A549 (cell line): ENCODE results near the gene GLRA1. TPM values are rescaled to one million over a fixed set of nuclear protein-coding genes. Genes with fewer than 3 reads are reported as not detected.
A peak's percentile ranks its signal among the peaks of the same experiment; 100 is the strongest.

Source experiments
- ATAC-seq, 2 experiments: fragments of 200-7000 bp in 1 of 2; fragments of >200 bp in 1 of 2; cut with Nextera tagmentation in 1 of 2; cut with Tn5 transposase in 1 of 2; 3 replicates each; pipeline versions ENCODE4 v1.8.0 to v1.9.1; 2018 to 2020; ENCODE audit warnings: mild to moderate bottlenecking in 1 of 2, moderate library complexity in 1 of 2
- CTCF ChIA-PET: fragments of 300-600 bp; sonication (Branson Sonifier 250); formaldehyde crosslinking; extraction: SDS; loops from one replicate; lab custom pipeline; 2021; ENCODE audit warnings: antibody characterized with exemption, inconsistent platforms; lab: Yijun Ruan, JAX
- POLR2A ChIA-PET: fragments of 350-600 bp; formaldehyde crosslinking; extraction: SDS; loops from one replicate; lab custom pipeline; 2021; ENCODE audit warnings: antibody characterized with exemption, inconsistent platforms; lab: Yijun Ruan, JAX
- DNase-seq, 2 experiments: peaks; one replicate each; pipeline versions ENCODE4 v3.0.0 to v3.0.0-alpha.2; 2011 to 2016; ENCODE audit warnings: low read depth in 1 of 2, low spot score in 1 of 2
- FAIRE-seq: peaks from 2 replicates; lab custom pipeline; 2011; peaks lifted over from hg19 to GRCh38; lab: Jason Lieb, UNC
- H3K27ac ChIP-seq, 2 experiments: fragments of >200 bp; sonication (Bioruptor Twin); formaldehyde crosslinking; 3 replicates each; pipeline ENCODE4 v1.5.1; 2016 to 2017
- H3K4me1 ChIP-seq: fragments of >200 bp; sonication (Bioruptor Twin); formaldehyde crosslinking; 3 replicates; pipeline ENCODE4 v1.6.1; 2016
- H3K4me2 ChIP-seq: fragments of >200 bp; sonication (Bioruptor Twin); formaldehyde crosslinking; 3 replicates; pipeline ENCODE4 v1.6.1; 2016
- H3K4me3 ChIP-seq: fragments of >200 bp; sonication (Bioruptor Twin); formaldehyde crosslinking; 3 replicates; pipeline ENCODE4 v1.5.1; 2016
- H3K9me3 ChIP-seq: fragments of >200 bp; sonication (Bioruptor Twin); formaldehyde crosslinking; 3 replicates; pipeline ENCODE4 v1.6.1; 2016
- ATOH8 ChIP-seq: fragments of 250-450 bp; sonication (Bioruptor Pico); IDR thresholded peaks from 2 replicates; pipeline ENCODE4 v1.5.0; 2020; ENCODE audit warnings: low read depth, mild to moderate bottlenecking, moderate library complexity
- CBX2 ChIP-seq: fragments of 200-600 bp; sonication (generic); IDR thresholded peaks from 2 replicates; pipeline ENCODE4 v1.6.1; 2016; ENCODE audit warnings: low read depth, mild to moderate bottlenecking, borderline replicate concordance
- CBX8 ChIP-seq: fragments of 200-600 bp; sonication (generic); IDR thresholded peaks from 2 replicates; pipeline ENCODE4 v1.6.1; 2016
- CHD4 ChIP-seq: fragments of 200-600 bp; sonication (generic); IDR thresholded peaks from 2 replicates; pipeline ENCODE4 v1.6.1; 2016; ENCODE audit warnings: antibody characterized with exemption, mild to moderate bottlenecking, borderline replicate concordance
- EHF ChIP-seq: fragments of 250-450 bp; sonication (Bioruptor Pico); IDR thresholded peaks from 2 replicates; pipeline ENCODE4 v1.5.0; 2020; ENCODE audit warnings: mild to moderate bottlenecking
- EP300 ChIP-seq, 2 experiments: fragments of >200 bp; sonication (Bioruptor Twin); formaldehyde crosslinking; IDR thresholded peaks; 2 replicates in 1 of 2; 3 replicates in 1 of 2; pipeline ENCODE4 v1.6.1; 2016 to 2017
- ESRRA ChIP-seq: fragments of 150-350 bp; IDR thresholded peaks from 2 replicates; pipeline ENCODE4 v1.6.1; 2014; ENCODE audit warnings: mild to moderate bottlenecking, low read length, borderline replicate concordance
- FOSB ChIP-seq: fragments of 250-450 bp; sonication (Bioruptor Pico); IDR thresholded peaks from 2 replicates; pipeline ENCODE4 v1.5.0; 2020; ENCODE audit warnings: mild to moderate bottlenecking, moderate library complexity
- FOXS1 ChIP-seq: fragments of 250-450 bp; sonication (Bioruptor Pico); IDR thresholded peaks from 2 replicates; pipeline ENCODE4 v1.5.0; 2020; ENCODE audit warnings: mild to moderate bottlenecking, moderate library complexity
- HMGXB4 ChIP-seq: fragments of 250-450 bp; sonication (Bioruptor Pico); IDR thresholded peaks from 2 replicates; pipeline ENCODE4 v1.5.0; 2021; ENCODE audit warnings: mild to moderate bottlenecking, moderate library complexity, borderline replicate concordance
- HOXB5 ChIP-seq: fragments of 250-450 bp; sonication (Bioruptor Pico); IDR thresholded peaks from 2 replicates; pipeline ENCODE4 v1.5.0; 2020; ENCODE audit warnings: mild to moderate bottlenecking, moderate library complexity
- JUN ChIP-seq, 2 experiments: fragments of >200 bp; sonication (Bioruptor Twin); formaldehyde crosslinking; IDR thresholded peaks; 2 replicates in 1 of 2; 3 replicates in 1 of 2; pipeline ENCODE4 v1.6.1; 2016 to 2017
- JUNB ChIP-seq: fragments of >200 bp; sonication (Bioruptor Twin); formaldehyde crosslinking; IDR thresholded peaks from 2 replicates; pipeline ENCODE4 v1.6.1; 2016
- KDM1A ChIP-seq: fragments of 200-600 bp; sonication (generic); IDR thresholded peaks from 2 replicates; pipeline ENCODE4 v1.6.1; 2016; ENCODE audit warnings: low read depth, mild to moderate bottlenecking
- MAFK ChIP-seq: fragments of 450-650 bp; IDR thresholded peaks from 2 replicates; pipeline ENCODE4 v1.6.1; 2014; ENCODE audit not compliant: partially characterized antibody
- MYC ChIP-seq: IDR thresholded peaks from 2 replicates; pipeline ENCODE4 v1.6.1; 2012; ENCODE audit warnings: mild to moderate bottlenecking, inconsistent platforms, low read length, improper control_type of control experiment, borderline replicate concordance
- NPAS2 ChIP-seq: fragments of 250-450 bp; sonication (Bioruptor Pico); IDR thresholded peaks from 2 replicates; pipeline ENCODE4 v1.8.0; 2022; ENCODE audit warnings: mild to moderate bottlenecking, moderate library complexity, borderline replicate concordance
- POLR2A ChIP-seq: IDR thresholded peaks from 2 replicates; pipeline ENCODE4 v1.6.1; 2012; ENCODE audit warnings: mild to moderate bottlenecking, low read length
- RAD21 ChIP-seq, 2 experiments: fragments of >200 bp in 1 of 2; sonication (Bioruptor Twin) in 1 of 2; formaldehyde crosslinking in 1 of 2; IDR thresholded peaks in 1 of 2; conservative IDR thresholded peaks in 1 of 2; 2 replicates in 1 of 2; 3 replicates in 1 of 2; pipeline ENCODE4 v1.6.1; 2012 to 2018; ENCODE audit warnings: inconsistent platforms in 1 of 2
- RARB ChIP-seq: fragments of 250-450 bp; sonication (Bioruptor Pico); IDR thresholded peaks from 2 replicates; pipeline ENCODE4 v1.8.0; 2021; ENCODE audit warnings: mild to moderate bottlenecking, moderate library complexity
- RCOR1 ChIP-seq: fragments of 150-350 bp; IDR thresholded peaks from 2 replicates; pipeline ENCODE4 v1.6.1; 2014; ENCODE audit warnings: antibody characterized with exemption, low read length, low read depth
- RNF2 ChIP-seq: fragments of 200-600 bp; sonication (generic); IDR thresholded peaks from 2 replicates; pipeline ENCODE4 v1.6.1; 2016; ENCODE audit warnings: low read depth, mild to moderate bottlenecking, antibody characterized with exemption, moderate library complexity, borderline replicate concordance
- SMC3 ChIP-seq: fragments of >200 bp; sonication (Bioruptor Twin); formaldehyde crosslinking; IDR thresholded peaks from 3 replicates; pipeline ENCODE4 v1.6.1; 2018; ENCODE audit warnings: inconsistent platforms
- ZNF302 ChIP-seq: fragments of 250-450 bp; sonication (Bioruptor Pico); IDR thresholded peaks from 2 replicates; pipeline ENCODE4 v1.9.0; 2021; ENCODE audit warnings: inconsistent platforms, mild to moderate bottlenecking, moderate library complexity
- WGBS: methylation state at CpG from one replicate; pipeline ENCODE4 v1.1.6; 2017; ENCODE audit errors: missing lambda C conversion rate; 5-methylcytosine and 5-hydroxymethylcytosine counted together
- polyA plus RNA-seq, 4 experiments: library from polyadenylated mRNA; depleted of rRNA in 3 of 4; stranded (reverse); fragments of >200 nt; fragmentation: RNase III in 1 of 4; extraction: RNeasy Plus Mini Kit Qiagen cat#74134 plus additional on column Dnase treatment in 1 of 4; gene quantifications; 2 replicates in 3 of 4; 3 replicates in 1 of 4; pipeline ENCODE4 v1.2.3, GENCODE V29; 2011 to 2017
- TF ChIP-seq, protein P1 (sequence below): fragments of >200 bp; sonication (Bioruptor Twin); formaldehyde crosslinking; IDR thresholded peaks from 2 replicates; pipeline ENCODE4 v1.6.1; 2016
- TF ChIP-seq, protein P2 (sequence below): IDR thresholded peaks from 2 replicates; pipeline ENCODE4 v1.6.1; 2012

Gene GLRA1
- polyA plus RNA-seq, 2 of the 4 experiments (the other 2 are of a cell fraction), result not detected

DNA sequence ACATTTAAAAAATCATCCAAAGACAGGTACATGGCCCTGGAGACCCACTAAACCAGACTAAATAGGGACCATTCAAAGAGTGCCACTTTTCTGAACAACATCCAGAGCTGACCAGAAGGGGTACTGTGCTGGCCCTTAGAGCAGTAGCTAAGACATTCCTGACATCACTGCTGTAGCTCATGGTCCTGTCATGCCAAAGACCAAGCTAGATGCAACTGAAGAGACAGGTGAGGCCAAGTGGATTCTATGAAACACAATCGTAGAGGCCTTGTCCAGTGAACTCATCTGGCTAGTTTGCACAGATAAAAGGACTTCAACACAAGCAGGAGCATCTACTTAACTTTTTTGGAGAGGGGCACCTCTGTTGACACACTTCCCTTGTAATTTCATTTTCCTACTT lies 109.6 kb downstream of the GLRA1 start:
- DNase-seq, result no peak
- ATAC-seq, result peak in 1 of 2 experiments; percentile 18; a peak in 3 of 6 replicates
- TF ChIP-seq KDM1A (no peak), POLR2A (no peak), EP300 (IDR thresholded peaks at IDR 0.05) (no peak), EHF (no peak), JUN (IDR thresholded peaks at IDR 0.05) (no peak), MYC (no peak), MAFK (no peak), JUNB (no peak), FOSB (CRISPR knock-in tag) (no peak), RAD21 (conservative IDR thresholded peaks at IDR 0.05 in 1 of 2, IDR thresholded peaks at IDR 0.05 in 1 of 2) (no peak), RCOR1 (no peak), RARB (no peak), ESRRA (no peak), SMC3 (no peak), ATOH8 (CRISPR knock-in tag) (no peak), CHD4 (no peak), CBX8 (no peak), ZNF302 (CRISPR knock-in tag) (no peak)
- TF ChIP-seq, protein P1, sequence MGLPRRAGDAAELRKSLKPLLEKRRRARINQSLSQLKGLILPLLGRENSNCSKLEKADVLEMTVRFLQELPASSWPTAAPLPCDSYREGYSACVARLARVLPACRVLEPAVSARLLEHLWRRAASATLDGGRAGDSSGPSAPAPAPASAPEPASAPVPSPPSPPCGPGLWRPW, result no peak
- TF ChIP-seq, protein P2, sequence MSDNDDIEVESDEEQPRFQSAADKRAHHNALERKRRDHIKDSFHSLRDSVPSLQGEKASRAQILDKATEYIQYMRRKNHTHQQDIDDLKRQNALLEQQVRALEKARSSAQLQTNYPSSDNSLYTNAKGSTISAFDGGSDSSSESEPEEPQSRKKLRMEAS, result no peak
- TF ChIP-seq, all 56 proteins: peak for 0
- POLR2A ChIA-PET, result interaction anchor here (1.0 kb wide), 1 partner anchor 44 kb away, joined by 3 read pairs; the partner anchor contains the start of gene G3BP1
- no peak for FAIRE-seq
- CTCF ChIA-PET, result interaction anchor here (0.8 to 4.0 kb wide), 2 partner anchors 10 to 329 kb away, joined by 3 to 26 read pairs; no protein-coding TSS in a partner anchor
- 89% methylated on average over 1 of the region's 1 CpG for WGBS
- no peak overlapping the region for H3K27ac ChIP-seq
- H3K4me2 ChIP-seq, result no peak overlapping the region
- H3K4me3 ChIP-seq, result no peak overlapping the region
- H3K4me1 ChIP-seq, result no peaks in the 10 kb centered on the region
- H3K9me3 ChIP-seq, result no peaks in the 10 kb centered on the region

DNA sequence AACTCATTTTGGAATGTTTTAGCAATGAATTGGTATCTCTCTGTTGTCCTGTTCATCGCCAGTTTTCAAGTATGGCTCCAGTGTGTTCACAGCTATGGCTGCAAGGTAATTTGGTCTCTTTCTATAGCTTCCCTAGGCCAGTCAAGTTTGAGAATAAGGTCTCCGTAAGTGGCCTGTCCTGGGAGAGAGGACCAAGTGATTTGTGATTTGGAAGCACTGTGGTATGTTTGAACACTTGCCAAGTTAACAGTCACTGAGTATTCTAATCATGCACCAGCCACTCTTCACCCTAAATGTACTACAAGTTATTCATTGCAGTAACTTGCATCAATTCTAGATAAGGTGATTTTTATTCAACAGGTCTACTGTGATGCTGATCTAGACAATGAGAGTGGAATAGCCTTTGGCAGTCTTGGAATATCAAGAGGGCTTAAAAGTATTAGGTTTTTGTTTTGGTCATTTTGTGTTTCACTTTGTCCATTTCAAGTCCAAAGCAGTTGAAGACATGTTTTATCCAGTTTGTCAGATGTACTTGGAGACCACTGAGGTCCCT lies 111.8 kb downstream of the GLRA1 start:
- Histone ChIP-seq H3K4me3 (no peak overlapping the region), H3K9me3 (no peaks in the 10 kb centered on the region)
- 95% methylated on average over 2 of the region's 2 CpGs for WGBS
- TF ChIP-seq RCOR1 (no peak), KDM1A (no peak), CBX2 (no peak), HOXB5 (CRISPR knock-in tag) (no peak), RNF2 (no peak)
- TF ChIP-seq, all 56 proteins: peak for 0
- FAIRE-seq (no peak), ATAC-seq (no peak), DNase-seq (no peak)
- Histone ChIP-seq H3K4me1 (no peaks in the 10 kb centered on the region), H3K27ac (no peak overlapping the region), H3K4me2 (no peak overlapping the region)
- ChIA-PET CTCF (interaction anchor here (1.1 kb wide), 1 partner anchor 12 kb away, joined by 6 read pairs; no protein-coding TSS in a partner anchor), POLR2A (no interaction called here)

DNA sequence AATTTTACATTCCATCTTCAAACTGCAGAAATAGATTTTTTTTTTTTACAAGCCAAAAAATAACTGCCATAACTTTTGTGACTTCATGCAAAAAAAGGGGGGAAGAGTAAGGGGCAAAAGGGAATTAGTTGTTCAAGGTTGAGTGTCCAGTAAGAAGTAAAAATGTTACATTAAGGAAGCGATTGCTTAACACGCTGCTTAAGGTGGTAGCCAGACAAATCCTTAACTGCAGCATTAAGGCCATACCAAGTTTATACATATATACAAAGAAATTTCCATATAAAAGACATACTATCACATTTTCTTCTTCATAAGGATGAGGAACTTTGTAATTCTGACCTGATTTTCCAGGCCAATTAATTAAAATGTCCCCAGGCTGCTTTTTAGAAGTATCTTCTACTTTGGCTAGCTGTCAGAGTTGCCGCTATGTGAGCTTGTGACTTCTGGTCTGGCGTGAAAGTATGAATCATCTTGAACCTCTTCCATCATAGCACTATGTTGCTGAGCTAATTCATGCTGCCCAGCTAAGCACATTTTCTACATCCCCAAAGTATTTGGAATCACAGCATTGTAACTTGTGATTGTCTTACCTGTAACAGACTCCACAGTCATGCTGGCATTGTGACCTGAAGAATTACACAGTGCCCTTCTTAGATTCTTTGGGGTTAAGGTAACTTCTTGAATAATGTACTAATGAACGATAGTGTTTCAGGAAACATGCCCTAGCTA lies 112.9 kb downstream of the GLRA1 start:
- WGBS, result 91% methylated on average over 5 of the region's 5 CpGs
- FAIRE-seq (no peak), ATAC-seq (no peak), DNase-seq (no peak)
- no peak for TF ChIP-seq FOXS1 (CRISPR knock-in tag)
- no peak for TF ChIP-seq RARB
- no peak for TF ChIP-seq HMGXB4 (CRISPR knock-in tag)
- TF ChIP-seq NPAS2, result no peak
- ChIA-PET POLR2A (no interaction called here), CTCF (interaction anchor here (1.1 kb wide), 2 partner anchors 13 to 331 kb away, joined by 3 to 6 read pairs; no protein-coding TSS in a partner anchor)
- Histone ChIP-seq H3K4me2 (no peak overlapping the region), H3K9me3 (no peaks in the 10 kb centered on the region), H3K4me3 (no peak overlapping the region), H3K27ac (no peak overlapping the region), H3K4me1 (no peaks in the 10 kb centered on the region)
